Spleen (tissue), 11 donors: Measurements from ENCODE around the gene TREX2. TPM values are rescaled to one million over a fixed set of nuclear protein-coding genes. Genes with fewer than 3 reads are reported as not detected.
A peak's percentile ranks its signal among the peaks of the same experiment; 100 is the strongest.

Experiments used
- DNase-seq: peaks from one replicate; pipeline ENCODE4 v3.0.0-alpha.2; 2020
- H3K27ac ChIP-seq, 8 donors: fragments of 200-600 bp; sonication (generic) in 7 of 8; 1 replicate in 4 of 8; 2 replicates in 4 of 8; pipeline versions ENCODE4 v1.5.0 to v1.8.0; 2016 to 2021; ENCODE audit warnings: inconsistent platforms in 4 of 8, mild to moderate bottlenecking in 4 of 8, moderate library complexity in 1 of 8
- H3K27me3 ChIP-seq, 7 donors: fragments of 200-600 bp; sonication (generic) in 6 of 7; replicated peaks in 1 of 7; 1 replicate in 4 of 7; 2 replicates in 3 of 7; pipeline versions ENCODE4 v1.5.0 to v1.8.0; 2016 to 2021; ENCODE audit warnings: inconsistent platforms in 3 of 7, mild to moderate bottlenecking in 1 of 7
- H3K36me3 ChIP-seq, 6 donors: fragments of 200-600 bp; sonication (generic) in 5 of 6; 1 replicate in 4 of 6; 2 replicates in 2 of 6; pipeline versions ENCODE4 v1.5.0 to v1.8.0; 2016 to 2021; ENCODE audit warnings: inconsistent platforms in 2 of 6
- H3K4me1 ChIP-seq, 6 donors: fragments of 200-600 bp; sonication (generic) in 5 of 6; 1 replicate in 3 of 6; 2 replicates in 3 of 6; pipeline versions ENCODE4 v1.5.0 to v1.8.0; 2016 to 2021; ENCODE audit warnings: inconsistent platforms in 3 of 6
- H3K4me3 ChIP-seq, 8 donors: fragments of 200-600 bp; sonication (generic) in 7 of 8; 1 replicate in 4 of 8; 2 replicates in 4 of 8; pipeline versions ENCODE4 v1.5.0 to v1.8.0; 2016 to 2021; ENCODE audit warnings: inconsistent platforms in 4 of 8, mild to moderate bottlenecking in 4 of 8, moderate library complexity in 2 of 8
- H3K9me3 ChIP-seq, 8 donors: fragments of 200-600 bp; sonication (generic) in 7 of 8; 1 replicate in 4 of 8; 2 replicates in 4 of 8; pipeline versions ENCODE4 v1.5.0 to v1.8.0; 2016 to 2021; ENCODE audit warnings: inconsistent platforms in 4 of 8
- POLR2A ChIP-seq, 3 donors: fragments of 450-650 bp; IDR thresholded peaks; one replicate each; pipeline ENCODE4 v1.5.1; 2017; ENCODE audit warnings: antibody characterized with exemption in 3 of 3, mild to moderate bottlenecking in 1 of 3
- POLR2AphosphoS5 ChIP-seq, 3 donors: sonication (generic); formaldehyde crosslinking; IDR thresholded peaks; one replicate each; pipeline ENCODE4 v1.5.1; 2017; ENCODE audit warnings: antibody characterized with exemption in 3 of 3
- WGBS, 5 donors: extraction: QIAGEN DNeasy Blood & Tissue Kit in 3 of 5; methylation state at CpG; one replicate each; pipeline versions ENCODE4 v1.1.5 to v1.1.7; 2013 to 2018; 5-methylcytosine and 5-hydroxymethylcytosine counted together
- intact Hi-C: fragments of 100-400 bp; cut with DNase I; formaldehyde crosslinking; loops from one replicate; pipeline ENCODE4 v1.15.0; 2023; ENCODE audit warnings: low total_unique reads
- polyA plus RNA-seq, 3 donors: library from polyadenylated mRNA; stranded (reverse); fragments of 200-250 nt; gene quantifications; one replicate each; pipeline ENCODE4 v1.2.1, GENCODE V29; 2013
- total RNA-seq, 7 donors: library from RNA; depleted of rRNA in 3 of 7; stranded (reverse); fragments of >200 nt in 3 of 7; fragmentation: NEBNext Ultra II Directional in 4 of 7; extraction: Animal tissue kit (Norgen Biotek cat#: 25700) in 4 of 7; gene quantifications; one replicate each; pipeline versions ENCODE4 v1.1.0 to v1.2.1, GENCODE V29; 2016 to 2021
- TF ChIP-seq, protein P1 (sequence below), 11 experiments: fragments of 200-600 bp in 7 of 11; fragments of 450-650 bp in 4 of 11; sonication (generic) in 4 of 11; IDR thresholded peaks in 8 of 11; conservative IDR thresholded peaks in 3 of 11; 1 replicate in 7 of 11; 2 replicates in 4 of 11; pipeline versions ENCODE4 v1.4.0 to v1.8.0; 2016 to 2021; ENCODE audit warnings: antibody characterized with exemption in 11 of 11, inconsistent platforms in 4 of 11, mild to moderate bottlenecking in 1 of 11
- donor health status: healthy with polysubstance abuse.
- donor health status: DM: no; HTN: no; CAD: no; lungs with moderate emphysema.
- donor health status: DM: no; HTN: no; CAD: no.
- donor health status: Bipolar disorder and iron deficiency.
- donor health status: healthy.
- donor health status: DM: no; HTN: no; CAD: no.
- donor health status: DM: yes; HTN: yes; CAD: no.

The TREX2 gene
- total and polyA plus RNA-seq, 10 donors = 1.1 to 6.4 (median 2.2) TPM

DNA sequence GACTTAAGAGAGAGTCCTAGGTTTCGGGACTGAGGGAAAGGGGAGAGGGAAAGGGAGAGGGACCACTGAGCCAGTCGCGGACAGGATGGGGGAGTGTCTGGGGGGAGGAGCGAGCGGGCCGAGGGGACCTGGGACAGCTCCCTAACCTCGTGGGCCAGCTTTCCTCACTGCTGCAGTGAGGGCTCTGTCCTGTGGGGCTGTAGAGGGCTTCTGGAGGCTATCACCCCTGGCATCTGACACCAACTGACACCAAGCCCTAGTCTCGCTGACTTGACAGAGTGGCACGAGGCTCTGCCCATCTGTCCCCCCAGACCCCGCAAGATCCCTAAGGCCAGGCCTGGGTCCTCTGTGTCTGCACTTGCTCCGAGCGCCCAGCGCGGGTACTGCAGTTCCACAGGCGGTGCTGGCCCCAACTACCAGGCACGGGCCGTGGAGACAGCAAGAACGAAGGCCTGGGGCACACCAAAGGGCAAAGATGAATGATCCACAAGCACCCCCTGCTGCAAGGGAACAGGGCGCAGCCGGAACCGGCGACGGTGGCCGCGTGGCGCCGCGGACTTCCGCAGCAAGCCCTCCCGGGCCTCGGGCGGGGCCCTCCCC, 24.1 kb upstream of the TREX2 start:
- Histone ChIP-seq H3K36me3 (peaks cover 0 to 35% (median 4%) of the 10 kb centered on the region in 6 donors), H3K4me3 (peak overlapping the region; percentile 53 to 83 (median 72)), H3K9me3 (no peaks in the 10 kb centered on the region), H3K27me3 (peaks cover 0 to 2% (median 0%) of the 10 kb centered on the region in 7 donors), H3K27ac (peak overlapping the region in 7 of 8 donors; percentile 27 to 87 (median 73)), H3K4me1 (peaks cover 2 to 42% (median 23%) of the 10 kb centered on the region in 6 donors)
- no peak for TF ChIP-seq POLR2AphosphoS5 (IDR thresholded peaks at IDR 0.05)
- TF ChIP-seq, protein P1, sequence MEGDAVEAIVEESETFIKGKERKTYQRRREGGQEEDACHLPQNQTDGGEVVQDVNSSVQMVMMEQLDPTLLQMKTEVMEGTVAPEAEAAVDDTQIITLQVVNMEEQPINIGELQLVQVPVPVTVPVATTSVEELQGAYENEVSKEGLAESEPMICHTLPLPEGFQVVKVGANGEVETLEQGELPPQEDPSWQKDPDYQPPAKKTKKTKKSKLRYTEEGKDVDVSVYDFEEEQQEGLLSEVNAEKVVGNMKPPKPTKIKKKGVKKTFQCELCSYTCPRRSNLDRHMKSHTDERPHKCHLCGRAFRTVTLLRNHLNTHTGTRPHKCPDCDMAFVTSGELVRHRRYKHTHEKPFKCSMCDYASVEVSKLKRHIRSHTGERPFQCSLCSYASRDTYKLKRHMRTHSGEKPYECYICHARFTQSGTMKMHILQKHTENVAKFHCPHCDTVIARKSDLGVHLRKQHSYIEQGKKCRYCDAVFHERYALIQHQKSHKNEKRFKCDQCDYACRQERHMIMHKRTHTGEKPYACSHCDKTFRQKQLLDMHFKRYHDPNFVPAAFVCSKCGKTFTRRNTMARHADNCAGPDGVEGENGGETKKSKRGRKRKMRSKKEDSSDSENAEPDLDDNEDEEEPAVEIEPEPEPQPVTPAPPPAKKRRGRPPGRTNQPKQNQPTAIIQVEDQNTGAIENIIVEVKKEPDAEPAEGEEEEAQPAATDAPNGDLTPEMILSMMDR (IDR thresholded peaks at IDR 0.05 in 8 of 11, conservative IDR thresholded peaks at IDR 0.05 in 3 of 11) = peak in 2 of 11 experiments; percentile 16 to 40
- WGBS, 5 donors = 0 to 46% (median 17%) methylated on average over 6 to 32 of the region's 32 CpGs
- no peak for DNase-seq
- intact Hi-C loops = no loop called here

DNA sequence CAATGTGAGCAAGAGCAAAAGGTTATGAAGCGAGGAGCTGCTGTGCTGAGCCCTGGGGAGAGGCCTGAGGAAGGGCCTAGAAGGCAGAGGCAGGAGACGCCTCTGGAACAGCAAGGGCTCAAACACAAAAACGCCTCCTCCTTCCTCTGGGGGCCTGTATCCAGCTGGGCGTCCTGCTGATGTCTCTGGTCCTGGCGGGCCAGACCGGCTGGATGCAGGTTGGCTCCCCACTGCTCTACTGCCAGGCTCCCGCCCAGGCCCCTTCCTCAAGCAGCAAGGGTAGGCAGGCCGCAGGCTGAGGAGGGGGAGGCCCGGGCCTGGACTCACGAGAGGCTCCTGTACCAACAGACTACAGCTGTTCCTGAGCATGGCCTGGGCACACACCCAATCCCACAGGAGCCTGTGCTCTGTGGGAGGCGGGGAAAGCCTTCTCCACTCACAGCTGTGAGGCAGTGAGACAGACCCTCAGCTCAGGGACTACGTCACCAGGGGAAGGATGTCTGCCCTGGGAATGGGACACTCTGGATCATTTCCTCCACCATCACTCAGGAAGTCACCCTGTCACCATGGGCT, 22.2 kb upstream of the TREX2 start:
- Histone ChIP-seq H3K4me3 (no peak overlapping the region), H3K36me3 (peaks cover 0 to 53% (median 6%) of the 10 kb centered on the region in 6 donors), H3K27me3 (no peaks in the 10 kb centered on the region), H3K4me1 (peaks cover 2 to 33% (median 18%) of the 10 kb centered on the region in 6 donors), H3K9me3 (no peaks in the 10 kb centered on the region), H3K27ac (no peak overlapping the region)
- TF ChIP-seq, protein P1 (IDR thresholded peaks at IDR 0.05 in 8 of 11, conservative IDR thresholded peaks at IDR 0.05 in 3 of 11) = no peak
- no peak for TF ChIP-seq POLR2AphosphoS5 (IDR thresholded peaks at IDR 0.05)
- no peak for TF ChIP-seq POLR2A (IDR thresholded peaks at IDR 0.05)
- intact Hi-C loops = no loop called here
- 81 to 92% (median 88%) methylated on average over 7 to 12 of the region's 12 CpGs for WGBS, 5 donors
- no peak for DNase-seq

DNA sequence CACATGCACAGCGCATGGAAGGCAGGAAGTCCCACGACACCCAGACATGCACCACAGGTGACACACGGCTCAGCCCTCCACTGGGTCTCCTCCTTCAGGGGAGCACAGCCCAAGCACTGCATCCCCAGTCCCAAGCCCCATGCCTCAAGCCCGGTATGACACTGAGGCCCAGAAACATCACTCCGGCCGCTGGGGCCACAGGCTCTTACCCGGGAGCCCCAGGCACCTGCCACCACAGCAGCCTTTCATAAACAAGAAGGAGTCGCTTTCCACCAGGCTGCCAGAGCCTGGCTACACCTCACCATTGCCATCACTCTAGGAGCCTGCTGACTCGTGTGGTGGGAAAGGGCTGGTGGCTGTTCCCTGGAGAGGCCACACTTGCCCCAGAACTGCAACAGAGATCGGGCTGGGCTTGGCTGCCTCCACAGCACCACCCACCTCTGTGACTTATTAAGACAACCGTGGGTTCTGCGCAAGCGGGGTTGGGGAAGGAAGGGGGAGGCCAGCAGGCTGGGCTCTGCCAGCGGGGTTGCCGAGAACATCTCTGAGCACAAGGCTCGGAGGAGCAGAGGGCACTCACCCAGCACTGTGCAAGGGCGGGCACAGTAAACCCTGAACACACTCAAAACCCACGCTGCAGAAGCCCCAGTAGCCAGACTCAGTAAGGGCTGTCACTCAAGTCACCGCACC, 20.0 kb upstream of the TREX2 start:
- no peaks in the 10 kb centered on the region for H3K9me3 ChIP-seq
- peaks cover 2 to 25% (median 14%) of the 10 kb centered on the region in 6 donors for H3K4me1 ChIP-seq
- no peak overlapping the region for H3K27ac ChIP-seq
- H3K36me3 ChIP-seq = peaks cover 0 to 75% (median 6%) of the 10 kb centered on the region in 6 donors
- TF ChIP-seq POLR2A (IDR thresholded peaks at IDR 0.05) (no peak), POLR2AphosphoS5 (IDR thresholded peaks at IDR 0.05) (peak in 1 of 3 donors; percentile 10)
- WGBS, 5 donors = 77 to 94% (median 89%) methylated on average over 9 to 19 of the region's 19 CpGs; no CpG with 5 or more reads in 1 of the 5 donors
- DNase-seq = no peak
- H3K27me3 ChIP-seq = no peaks in the 10 kb centered on the region
- intact Hi-C loops = no loop called here
- no peak overlapping the region for H3K4me3 ChIP-seq

DNA sequence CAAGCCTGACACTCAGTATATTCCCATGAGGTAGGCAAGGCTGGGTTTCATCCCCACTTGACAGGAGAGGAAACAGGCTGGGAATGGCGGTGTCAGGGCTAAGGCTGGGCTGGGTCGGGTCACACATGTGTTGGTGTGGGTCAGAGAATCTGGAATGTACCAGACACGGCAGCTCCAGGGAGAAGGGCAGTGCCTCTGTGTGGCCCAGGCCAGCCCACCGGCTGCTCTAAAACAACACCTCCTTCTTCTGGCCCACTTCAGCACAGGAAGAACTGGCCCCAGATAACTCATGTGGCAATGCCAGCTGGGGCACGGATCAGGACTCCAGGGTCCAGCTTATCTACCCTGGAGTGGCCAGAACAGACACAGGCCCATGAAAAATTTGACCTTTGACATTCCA, 18.3 kb upstream of the TREX2 start:
- Histone ChIP-seq H3K27me3 (no peaks in the 10 kb centered on the region), H3K4me3 (no peak overlapping the region), H3K9me3 (no peaks in the 10 kb centered on the region), H3K36me3 (peaks cover 0 to 92% (median 9%) of the 10 kb centered on the region in 6 donors), H3K27ac (no peak overlapping the region), H3K4me1 (peaks cover 0 to 15% (median 5%) of the 10 kb centered on the region in 6 donors)
- 70 to 94% (median 81%) methylated on average over 2 to 5 of the region's 5 CpGs for WGBS, 5 donors
- TF ChIP-seq, protein P1 (IDR thresholded peaks at IDR 0.05 in 8 of 11, conservative IDR thresholded peaks at IDR 0.05 in 3 of 11) = no peak
- TF ChIP-seq POLR2AphosphoS5 (IDR thresholded peaks at IDR 0.05) = no peak
- no peak for TF ChIP-seq POLR2A (IDR thresholded peaks at IDR 0.05)
- no peak for DNase-seq
- intact Hi-C loops = no loop called here
